ENCODE results near the gene TRIM44.
"Not testable (repeated sequence)": the region's sequence is repeated elsewhere in the genome, so short reads cannot be mapped to it uniquely, and the experiment has no call there.

Gene TRIM44

DNA sequence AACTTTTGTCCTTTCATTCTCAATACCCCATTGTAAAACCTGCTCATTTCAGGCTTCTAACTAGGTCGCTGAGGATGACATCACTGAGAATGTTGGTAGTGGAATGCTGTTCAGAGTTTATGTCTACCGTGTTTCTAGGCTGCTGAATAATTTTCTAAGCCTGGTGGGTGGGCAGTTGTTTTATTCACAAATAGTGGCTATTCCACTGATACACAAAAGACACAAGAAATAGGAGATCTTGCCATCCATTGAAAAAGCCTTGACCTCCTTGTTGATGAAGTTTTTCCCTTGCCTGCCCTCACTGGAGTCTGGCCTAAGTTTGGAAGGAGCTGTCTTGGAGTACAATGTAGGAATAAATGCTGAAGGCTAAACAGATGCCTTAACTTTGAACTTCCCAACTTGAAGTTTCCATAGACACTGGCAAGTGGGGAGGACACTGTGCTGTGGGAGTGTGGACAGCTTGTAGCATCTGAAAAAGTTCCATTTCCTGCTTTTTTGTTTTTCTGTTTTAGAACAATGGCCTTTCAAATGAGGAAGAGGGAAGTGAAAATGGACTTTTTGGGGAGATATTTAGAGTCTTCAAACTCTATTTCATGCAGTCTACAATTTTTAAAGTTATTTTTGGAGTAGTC lies 59.2 kb downstream of the TRIM44 start:
- DNase-seq, result no peak

DNA sequence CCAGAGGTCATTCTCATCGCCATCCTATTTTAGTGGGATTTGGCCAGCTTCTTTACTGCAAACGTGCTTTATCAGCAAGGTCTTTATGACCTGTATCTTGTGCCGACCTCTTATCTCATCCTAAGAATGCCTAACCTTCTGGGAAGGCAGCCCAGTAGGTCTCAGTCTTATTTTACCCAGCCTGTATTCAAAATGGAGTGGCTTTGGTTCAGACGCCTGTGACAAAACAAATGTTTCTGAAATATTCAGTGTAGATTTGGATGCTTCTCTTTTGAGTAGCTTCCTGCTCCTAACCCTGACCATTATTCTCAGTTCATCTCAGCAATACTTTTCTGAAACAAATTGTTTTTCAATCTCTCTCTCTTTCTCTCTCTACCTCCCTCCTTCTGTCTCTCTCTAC lies 60.1 kb downstream of the TRIM44 start:
- no peak for DNase-seq

DNA sequence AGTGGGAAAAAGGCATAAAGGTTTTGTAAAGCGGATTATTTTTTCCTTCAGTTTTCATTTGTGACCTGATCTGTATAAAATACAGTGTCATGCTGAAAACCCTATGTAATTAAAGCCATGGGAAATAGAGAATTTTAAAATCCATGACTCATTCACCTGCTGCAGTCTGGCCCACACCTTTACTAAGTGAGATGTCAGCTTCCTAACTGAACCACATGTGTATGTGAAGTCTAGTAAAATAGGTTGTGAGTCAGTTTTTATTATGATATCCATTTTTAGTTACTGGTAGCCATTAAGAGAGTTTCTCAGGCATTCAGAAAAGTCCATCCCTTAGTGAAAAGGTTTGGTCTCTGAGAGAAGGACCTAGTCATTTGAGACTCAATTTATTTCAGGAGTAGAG lies 60.9 kb downstream of the TRIM44 start:
- no peak for DNase-seq

DNA sequence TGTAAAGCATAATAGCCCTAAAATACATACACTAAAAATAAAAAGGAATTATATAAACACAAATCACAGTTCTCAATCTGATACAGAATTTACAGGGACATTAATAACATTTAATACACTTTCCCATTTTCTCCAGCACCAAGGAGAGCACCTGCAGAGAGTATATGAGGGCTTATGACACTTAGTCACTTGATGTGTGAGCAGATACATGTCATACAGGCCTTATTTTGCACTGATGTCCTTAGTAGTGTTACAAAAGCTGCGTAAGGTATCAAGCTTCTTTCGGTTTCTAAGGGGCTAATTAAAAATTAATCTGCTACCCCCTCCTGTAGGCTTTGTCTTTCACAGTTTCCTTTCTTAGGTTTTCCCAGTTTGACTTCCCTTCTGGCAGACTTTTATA lies 61.3 kb downstream of the TRIM44 start:
- no peak for DNase-seq

DNA sequence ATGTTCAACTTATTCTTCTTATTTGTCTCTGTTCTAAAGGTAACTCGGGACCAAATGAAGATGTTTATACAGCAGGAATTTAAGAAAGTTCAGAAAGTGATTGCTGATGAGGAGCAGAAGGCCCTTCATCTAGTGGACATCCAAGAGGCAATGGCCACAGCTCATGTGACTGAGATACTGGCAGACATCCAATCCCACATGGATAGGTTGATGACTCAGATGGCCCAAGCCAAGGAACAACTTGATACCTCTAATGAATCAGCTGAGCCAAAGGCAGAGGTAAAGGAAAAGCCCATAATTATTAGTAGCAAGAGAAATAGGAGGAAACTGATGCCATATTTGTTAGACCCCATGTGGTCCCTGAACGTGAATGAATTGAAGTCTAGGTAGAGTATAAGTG lies 63.3 kb downstream of the TRIM44 start:
- DNase-seq, result no peak

DNA sequence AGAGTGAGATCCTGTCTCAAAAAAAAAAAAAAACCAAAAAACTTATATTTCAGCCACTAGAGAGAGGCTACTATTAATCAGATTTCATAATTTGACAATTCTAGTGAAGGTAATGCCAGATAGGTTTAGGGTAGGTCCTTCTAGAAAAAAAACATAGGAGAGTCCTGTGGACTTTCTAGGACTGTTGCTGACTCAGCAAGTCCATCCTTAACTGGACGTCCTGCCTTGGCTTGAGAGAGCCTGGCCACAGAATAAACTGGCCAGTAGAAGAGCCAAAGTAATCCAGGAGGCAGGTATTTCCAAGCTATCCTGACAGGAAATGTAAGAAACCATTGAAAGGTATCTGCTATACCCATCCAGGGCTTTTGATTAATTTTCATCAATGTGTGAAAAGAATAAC lies 64.6 kb downstream of the TRIM44 start:
- no peak for DNase-seq

DNA sequence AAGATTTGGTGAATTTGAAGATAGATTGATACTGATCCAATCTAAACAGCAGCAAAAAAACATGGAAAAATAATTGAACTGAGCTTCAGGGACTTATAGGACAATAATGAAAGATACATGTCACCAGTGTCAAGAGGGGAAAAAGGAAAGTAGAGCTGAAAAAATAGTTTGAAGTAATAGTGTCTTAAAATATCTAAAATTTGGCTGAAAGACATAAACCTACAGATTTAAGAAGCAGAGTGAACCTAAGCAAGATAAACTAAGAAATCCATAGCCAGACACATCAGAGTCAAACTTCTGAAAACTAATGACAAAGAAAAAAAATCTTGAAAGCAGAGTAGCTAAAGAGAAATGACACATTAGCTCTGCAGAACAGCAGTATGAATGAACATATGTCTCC lies 67.7 kb downstream of the TRIM44 start:
- no peak for DNase-seq

DNA sequence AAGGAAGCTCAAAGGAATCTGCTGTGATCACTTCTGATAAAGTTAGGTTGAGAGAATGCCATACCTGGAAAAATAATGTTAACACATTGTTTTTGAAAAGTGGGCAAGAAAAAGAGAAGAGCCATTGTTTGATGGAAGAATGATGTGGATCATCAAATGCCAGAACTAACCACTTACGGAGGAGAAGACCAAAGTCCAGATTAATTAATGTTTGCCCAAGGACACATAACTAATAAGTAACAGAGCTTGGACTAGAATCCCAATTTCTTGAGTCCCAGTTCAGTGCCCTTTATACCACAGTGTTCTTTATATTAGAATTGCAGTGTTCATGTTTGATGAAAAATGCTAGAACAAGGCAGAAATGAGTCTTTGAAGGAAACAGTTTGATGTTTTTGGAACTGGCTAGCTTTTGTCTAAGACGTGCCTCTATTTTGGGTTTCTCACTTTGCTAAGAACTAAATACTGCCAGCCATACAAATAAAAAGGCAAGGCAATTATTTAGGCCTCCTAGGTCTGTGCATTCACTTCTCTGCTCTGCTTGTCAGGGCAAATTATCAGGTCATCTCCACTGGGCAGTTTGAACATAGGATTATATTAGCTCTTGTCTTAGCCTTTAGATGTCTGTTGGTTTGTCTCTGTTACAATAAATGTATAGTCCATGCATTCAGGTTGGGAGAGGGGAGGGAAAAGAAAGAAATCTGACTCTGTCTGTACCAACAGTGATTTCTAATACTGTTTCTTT lies 72.3 kb downstream of the TRIM44 start:
- DNase-seq, result no peak

DNA sequence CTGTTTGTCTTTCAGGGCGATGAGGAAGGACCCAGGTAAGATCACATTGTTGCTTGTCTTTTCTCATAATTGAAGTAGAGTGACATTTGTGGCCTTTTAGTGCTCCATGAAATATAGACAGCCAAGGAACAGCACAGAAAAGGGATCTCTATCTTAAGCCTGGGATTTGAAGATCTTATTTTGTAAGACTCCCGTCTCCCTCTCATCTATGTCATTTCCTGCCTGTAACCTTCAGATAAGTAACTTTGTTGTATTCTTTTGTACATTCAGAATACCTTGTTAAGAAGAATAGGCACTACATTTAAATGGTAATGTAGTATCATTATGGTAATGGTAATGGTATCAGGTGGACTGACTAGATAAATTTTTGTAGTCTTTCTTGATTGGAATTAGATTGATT lies 72.8 kb downstream of the TRIM44 start:
- DNase-seq, result no peak

DNA sequence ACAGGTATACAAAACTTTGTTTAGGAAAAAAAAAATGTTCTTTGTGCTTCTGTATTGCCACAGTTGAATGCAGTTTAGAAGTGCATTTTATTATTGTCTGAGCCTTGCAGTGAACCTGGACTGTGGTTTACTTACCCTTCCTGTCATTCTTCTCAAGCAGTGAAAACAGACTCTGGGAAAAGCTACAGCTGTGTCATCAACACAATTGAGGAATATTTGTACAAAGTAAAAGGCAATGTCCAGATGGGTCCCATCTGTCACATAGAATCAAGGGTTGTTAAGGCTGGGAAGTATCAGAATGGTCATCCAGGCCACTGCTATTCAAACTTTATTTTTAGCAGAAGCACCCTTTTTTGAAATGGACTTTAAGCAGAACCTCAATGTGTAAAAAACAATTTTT lies 73.3 kb downstream of the TRIM44 start:
- no peak for DNase-seq

DNA sequence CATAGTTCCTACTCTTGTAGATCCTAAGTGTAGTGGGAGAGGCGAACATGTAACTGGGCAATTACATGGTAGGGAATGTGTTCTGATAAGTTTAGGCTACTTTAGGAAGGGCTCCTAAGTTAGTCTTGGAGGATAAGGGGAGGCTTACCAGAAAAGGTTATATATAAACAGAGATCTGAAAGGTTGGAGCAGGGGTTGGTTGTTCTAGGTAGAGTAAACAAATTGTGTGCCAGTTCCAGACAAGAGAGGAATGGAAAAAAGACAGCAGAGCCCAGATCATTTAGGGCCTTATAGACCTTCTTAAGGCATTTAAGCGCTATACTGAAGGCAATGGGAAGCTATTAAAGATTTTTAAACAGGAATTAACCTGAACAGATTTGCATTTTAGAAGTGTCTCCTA lies 74.4 kb downstream of the TRIM44 start:
- DNase-seq, result no peak

DNA sequence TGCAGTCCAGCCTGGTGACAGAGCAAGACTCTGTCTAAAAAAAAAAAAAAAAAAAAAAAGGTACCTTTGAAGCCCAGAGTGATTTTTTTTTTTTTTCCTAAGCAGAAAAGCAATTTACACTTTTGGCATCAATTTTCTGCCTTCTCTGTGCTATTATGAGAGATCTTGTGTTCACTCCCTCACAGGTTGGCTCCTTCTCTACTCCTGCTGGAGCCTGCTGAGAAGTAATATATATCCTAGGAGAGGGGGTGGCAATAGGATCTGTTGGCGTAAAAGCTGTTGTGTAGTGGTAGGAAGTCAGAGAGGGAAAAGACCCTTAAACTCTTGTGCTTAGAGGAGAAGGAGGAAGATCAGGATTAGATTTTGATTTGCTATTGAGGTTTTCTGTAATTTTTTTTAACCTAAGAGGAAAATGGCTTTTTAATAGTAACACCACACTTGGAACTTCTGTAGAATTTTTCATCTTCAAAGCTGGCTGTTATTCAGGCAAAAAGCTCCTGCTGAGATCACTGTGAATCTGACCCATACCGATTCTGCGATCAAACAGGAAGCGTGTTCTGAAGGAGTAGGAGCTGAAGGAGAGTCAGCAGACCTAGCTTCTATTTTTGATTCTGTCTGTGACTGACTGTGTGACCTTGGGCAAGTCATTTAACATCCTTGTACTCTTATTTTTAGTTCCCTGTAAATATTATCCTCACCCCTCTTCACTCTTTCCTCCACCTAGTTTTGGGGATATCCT lies 77.7 kb downstream of the TRIM44 start:
- DNase-seq, result no peak

DNA sequence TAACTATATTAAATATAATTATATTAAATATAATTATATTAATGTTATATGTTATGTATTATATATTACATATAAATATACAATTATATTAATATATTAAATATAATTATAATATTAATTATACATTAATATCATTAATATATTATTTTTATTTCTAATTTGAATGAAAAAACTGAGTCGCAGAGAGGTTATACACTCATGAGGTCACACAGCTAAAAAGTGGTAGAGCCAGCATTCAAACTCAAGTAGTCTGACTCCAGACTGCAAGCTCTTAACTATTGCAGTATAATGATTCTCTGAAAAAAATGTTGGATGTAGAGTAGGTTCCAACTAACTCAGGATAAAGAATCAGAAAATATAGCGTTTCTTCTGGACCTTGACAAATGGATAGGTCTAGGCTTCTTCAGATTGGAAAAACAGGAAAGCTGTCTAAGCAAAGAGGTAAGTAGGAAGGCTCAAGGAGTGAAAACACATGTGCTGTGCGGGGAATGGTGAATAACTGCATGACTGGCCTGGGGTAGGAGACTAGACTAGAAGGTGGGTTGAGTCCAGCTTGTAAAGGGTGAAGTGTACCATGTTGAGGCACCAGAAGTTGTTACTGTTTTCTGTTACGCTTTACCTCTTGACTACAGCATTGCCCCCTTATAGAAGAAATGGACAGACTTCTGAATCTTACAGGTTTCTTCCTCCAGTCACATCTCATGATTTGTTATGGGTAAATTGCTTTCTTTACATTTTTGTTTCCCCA lies 80.3 kb downstream of the TRIM44 start:
- DNase-seq, result no peak

DNA sequence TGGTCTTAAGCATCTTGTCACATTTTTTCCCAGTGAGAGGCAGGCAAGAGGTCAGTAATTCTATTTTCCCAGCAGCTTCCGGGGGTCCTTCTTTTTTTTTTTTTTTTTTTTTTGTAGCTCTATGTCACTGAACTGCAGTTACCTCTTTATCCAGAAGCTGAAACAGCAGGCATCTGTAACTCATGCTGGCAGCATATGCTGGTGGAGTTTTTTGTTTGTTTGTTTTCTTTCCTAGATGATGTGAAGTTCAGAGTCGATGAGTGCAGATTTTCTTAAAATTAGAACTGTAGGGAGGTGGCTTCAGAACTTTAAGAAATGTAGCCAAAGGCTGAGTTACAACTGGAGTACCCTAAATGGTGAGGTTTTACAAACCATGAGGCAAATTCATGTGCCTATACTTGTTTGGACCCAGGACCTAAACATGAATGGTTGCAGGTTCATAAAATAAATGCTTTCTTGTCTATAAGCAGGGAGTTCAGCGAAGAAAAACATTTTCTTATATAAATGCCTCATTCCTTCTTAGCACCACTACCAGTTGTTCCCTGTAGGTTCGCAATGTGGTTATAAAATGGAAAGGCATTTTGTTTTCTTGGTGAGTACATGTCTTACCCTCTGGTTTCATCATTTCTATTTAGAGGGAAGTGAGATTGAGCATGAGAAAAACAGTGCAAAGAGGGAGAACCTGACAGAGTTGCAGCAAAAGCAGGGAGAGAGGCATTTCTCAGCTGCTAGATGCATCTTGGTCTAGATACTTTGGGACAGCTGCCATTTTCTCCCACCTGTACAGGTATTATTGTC lies 84.0 kb downstream of the TRIM44 start:
- DNase-seq, result no peak

DNA sequence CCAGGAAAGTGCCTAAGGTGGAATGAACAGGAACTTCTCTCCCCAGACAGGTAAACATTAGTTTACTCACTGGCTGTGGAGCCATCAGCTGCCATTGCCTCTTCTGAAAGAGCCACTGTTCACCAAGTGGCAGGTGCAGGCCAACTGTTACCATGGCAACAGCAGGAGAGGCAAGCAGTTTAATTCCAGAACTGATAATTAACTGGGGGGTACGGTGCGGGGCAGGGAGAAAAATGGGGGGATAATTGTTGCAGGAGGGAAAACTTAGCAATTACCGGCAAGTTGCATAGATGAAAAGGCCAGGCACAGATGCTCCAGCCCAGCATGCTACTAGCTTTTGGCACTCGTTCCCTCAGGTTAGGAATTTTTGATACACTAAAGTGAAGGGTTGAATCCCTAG lies 85.1 kb downstream of the TRIM44 start:
- DNase-seq, result no peak

DNA sequence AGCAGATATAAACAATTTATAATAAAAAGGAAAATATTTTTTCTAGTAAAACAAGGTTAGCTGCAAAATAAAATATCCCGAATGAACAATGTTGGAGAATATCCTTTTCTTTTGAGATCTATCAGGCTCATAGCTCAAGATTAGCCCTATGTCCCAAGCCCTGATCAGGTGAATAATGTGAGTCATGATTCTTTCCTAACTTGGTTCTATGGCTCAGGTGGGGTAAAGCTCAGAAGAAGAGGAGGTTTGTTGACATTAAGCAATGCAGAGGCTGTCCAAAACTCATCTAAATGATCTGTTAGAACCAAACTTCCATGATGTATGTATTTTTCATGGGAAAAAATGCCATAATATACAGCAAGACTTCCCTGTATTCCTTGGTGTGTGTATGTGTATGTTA lies 86.1 kb downstream of the TRIM44 start:
- no peak for DNase-seq

DNA sequence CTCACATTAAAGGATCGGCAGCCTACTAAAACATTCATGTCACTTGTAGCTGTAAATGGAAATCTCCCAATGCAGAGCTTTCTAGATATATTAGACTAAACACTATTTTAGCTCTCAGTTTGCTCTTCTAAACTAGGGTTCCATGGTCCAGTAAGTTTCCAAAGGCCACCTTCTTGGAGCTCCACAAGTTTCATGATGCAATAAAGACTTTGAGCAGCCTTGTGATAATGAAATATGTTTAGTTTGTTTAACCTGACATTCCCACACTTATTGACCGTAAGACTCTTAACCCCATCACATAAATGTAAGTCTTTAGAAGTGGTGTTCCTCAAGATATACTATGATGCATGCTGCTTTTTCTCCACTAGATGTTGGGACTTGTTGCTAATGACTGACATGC lies 87.7 kb downstream of the TRIM44 start:
- DNase-seq, result no peak

DNA sequence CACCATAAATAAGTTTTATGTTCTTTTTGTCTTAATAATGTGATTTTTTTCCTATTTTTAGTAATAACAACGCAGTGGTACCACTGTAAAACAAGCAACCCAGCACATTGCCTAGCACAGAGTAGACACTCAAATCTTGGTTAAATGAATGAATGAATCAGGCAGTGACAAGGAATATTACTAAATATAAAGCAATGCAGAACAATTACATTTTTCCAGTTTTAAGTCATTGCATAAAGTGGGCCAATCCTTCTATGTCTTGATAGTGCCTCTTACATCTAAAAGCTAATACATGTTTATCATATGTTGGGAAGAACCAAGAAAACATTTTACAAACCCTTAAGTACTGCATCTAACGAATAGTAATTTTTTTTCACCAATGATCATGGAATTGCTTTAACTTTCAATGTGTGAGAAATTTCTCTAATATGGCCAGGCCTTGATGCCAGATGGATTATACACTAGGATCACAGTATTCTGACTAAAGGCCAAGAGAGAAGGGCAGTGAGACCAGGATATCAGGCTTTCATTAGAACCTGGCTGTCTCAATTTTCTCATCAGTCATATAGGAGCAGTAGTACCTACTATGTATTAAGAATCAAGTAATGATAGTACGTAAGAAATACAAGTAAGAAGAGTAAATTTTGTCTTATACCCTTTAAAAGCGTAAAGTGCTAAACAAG lies 88.5 kb downstream of the TRIM44 start:
- no peak for DNase-seq

DNA sequence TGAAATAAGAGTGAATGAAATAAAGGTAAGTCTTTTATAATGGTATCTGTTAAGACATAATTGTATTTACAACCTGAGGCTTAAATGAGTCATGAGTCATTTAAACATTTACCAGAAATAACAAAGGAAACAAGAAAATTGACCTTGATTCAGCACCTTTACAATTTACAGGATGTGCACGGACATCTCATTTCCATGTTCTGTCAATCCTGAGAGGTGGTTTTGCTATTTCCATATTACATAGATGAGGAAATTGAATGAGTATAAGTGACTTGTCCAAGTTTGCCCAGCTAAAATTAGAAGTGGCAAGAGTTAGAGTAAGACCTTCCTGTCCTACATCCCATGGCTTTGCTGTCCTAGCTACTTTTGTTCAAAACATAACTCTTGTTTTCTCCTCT lies 89.1 kb downstream of the TRIM44 start:
- no peak for DNase-seq

DNA sequence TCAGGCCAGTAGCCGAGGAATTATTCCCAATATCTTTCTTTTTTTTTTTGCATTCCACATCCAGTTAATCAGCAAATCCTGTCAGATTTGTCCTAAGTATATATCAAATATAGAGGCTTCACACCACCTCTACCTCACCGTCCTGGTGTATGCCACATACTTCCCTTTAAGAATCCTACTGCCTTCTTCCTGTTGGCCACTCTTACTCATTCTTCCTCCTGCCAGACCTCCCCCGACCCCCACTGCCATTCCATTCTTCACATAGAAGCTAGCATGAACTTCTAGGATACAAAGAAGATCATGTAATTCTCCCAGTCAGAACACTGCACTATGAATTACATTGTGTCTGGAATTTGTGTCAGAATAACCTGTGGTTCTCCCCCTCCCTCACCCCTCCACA lies 89.5 kb downstream of the TRIM44 start:
- DNase-seq, result no peak

DNA sequence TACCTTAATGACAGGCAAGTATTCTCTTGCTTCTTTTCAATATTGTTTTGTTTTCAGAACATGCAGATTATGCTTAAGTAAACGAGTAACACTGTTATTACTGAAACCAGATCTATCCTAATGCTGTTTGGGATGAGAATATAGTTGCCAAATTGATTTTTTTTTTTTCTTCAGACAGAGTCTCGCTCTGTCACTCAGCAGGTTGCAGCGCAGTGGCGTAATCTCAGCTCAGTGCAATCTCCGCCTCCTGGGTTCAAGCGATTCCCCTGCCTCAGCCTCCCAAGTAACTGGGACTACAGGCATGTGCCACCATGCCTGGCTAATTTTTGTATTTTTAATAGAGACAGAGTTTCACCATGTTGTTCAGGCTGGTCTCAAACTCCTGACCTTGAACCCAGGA lies 91.0 kb downstream of the TRIM44 start:
- not testable (repeated sequence) for DNase-seq

DNA sequence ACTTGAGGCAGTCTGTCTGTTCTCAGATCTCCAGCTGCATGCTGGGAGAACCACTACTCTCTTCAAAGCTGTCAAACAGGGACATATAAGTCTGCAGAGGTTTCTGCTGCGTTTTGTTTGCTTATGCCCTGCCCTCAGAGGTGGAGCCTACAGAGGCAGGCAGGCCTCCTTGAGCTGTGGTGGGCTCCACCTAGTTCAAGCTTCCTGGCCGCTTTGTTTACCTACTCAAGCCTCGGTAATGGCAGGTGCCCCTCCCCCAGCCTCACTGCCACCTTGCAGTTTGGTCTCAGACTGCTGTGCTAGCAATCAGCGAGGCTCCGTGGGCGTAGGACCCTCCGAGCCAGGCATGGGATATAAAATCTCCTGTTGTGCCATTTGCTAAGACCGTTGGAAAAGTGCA lies 97.4 kb downstream of the TRIM44 start:
- DNase-seq, result not testable (repeated sequence)

All from effector CD4-positive, alpha-beta T cell (primary cell).